Adrenal gland (tissue), 12 donors: ENCODE results near the gene SLC2A13. TPM values are rescaled to one million over a fixed set of nuclear protein-coding genes. Genes with fewer than 3 reads are reported as not detected.

Experiments
- DNase-seq, 7 donors: peaks; one replicate each; pipeline ENCODE4 v3.0.0-alpha.2; 2019 to 2020
- H3K27ac ChIP-seq, 5 donors: fragments of 200-600 bp; sonication (generic) in 4 of 5; 1 replicate in 3 of 5; 2 replicates in 2 of 5; pipeline versions ENCODE4 v1.5.1 to v1.8.0; 2016 to 2020; ENCODE audit warnings: mild to moderate bottlenecking in 1 of 5
- H3K27me3 ChIP-seq: fragments of 200-600 bp; 2 replicates; pipeline ENCODE4 v1.8.0; 2021
- H3K36me3 ChIP-seq, 2 donors: fragments of 200-600 bp; replicated peaks in 1 of 2; 1 replicate in 1 of 2; 2 replicates in 1 of 2; pipeline versions ENCODE4 v1.5.1 to v1.8.0; 2018 to 2022
- H3K4me1 ChIP-seq, 2 donors: fragments of 200-600 bp; replicated peaks in 1 of 2; 1 replicate in 1 of 2; 2 replicates in 1 of 2; pipeline versions ENCODE4 v1.5.1 to v1.8.0; 2018 to 2021
- H3K4me3 ChIP-seq, 4 donors: fragments of 200-600 bp; sonication (generic) in 3 of 4; one replicate each; pipeline ENCODE4 v1.5.1; 2016 to 2018
- H3K9me3 ChIP-seq, 3 donors: fragments of 200-600 bp; sonication (generic) in 1 of 3; replicated peaks in 1 of 3; 1 replicate in 2 of 3; 2 replicates in 1 of 3; pipeline versions ENCODE4 v1.5.1 to v1.8.0; 2016 to 2021
- CTCF ChIP-seq, 6 experiments: fragments of 450-650 bp in 4 of 6; fragments of 200-600 bp in 2 of 6; sonication (generic) in 1 of 6; IDR thresholded peaks; 1 replicate in 5 of 6; 2 replicates in 1 of 6; pipeline versions ENCODE4 v1.5.1 to v1.8.0; 2016 to 2021; ENCODE audit warnings: antibody characterized with exemption in 6 of 6, mild to moderate bottlenecking in 2 of 6, moderate library complexity in 1 of 6
- POLR2A ChIP-seq, 2 donors: fragments of 450-650 bp; IDR thresholded peaks; one replicate each; pipeline ENCODE4 v1.6.1; 2017; ENCODE audit warnings: antibody characterized with exemption in 2 of 2, mild to moderate bottlenecking in 2 of 2, moderate library complexity in 1 of 2
- WGBS, 4 donors: extraction: QIAGEN DNeasy Blood & Tissue Kit in 2 of 4; methylation state at CpG; one replicate each; pipeline versions ENCODE4 v1.1.5 to v1.1.7; 2013 to 2017; 5-methylcytosine and 5-hydroxymethylcytosine counted together
- intact Hi-C, 2 donors: fragments of 100-400 bp; cut with DNase I; formaldehyde crosslinking; loops; one replicate each; pipeline versions ENCODE4 v1.14.1 to v1.15.0; 2022 to 2023
- polyA plus RNA-seq, 3 donors: library from polyadenylated mRNA; stranded (reverse); fragments of 200-250 nt in 2 of 3; fragments of 350-450 nt in 1 of 3; fragmentation: Illumina TruSeq in 1 of 3; extraction: RNeasy Lipid Tissue Mini Kit (QIAGEN cat#74804) in 1 of 3; gene quantifications; one replicate each; pipeline ENCODE4 v1.2.3, GENCODE V29; 2013 to 2014
- total RNA-seq, 9 donors: library from RNA; depleted of rRNA in 4 of 9; stranded (reverse); fragments of >200 nt in 4 of 9; fragments of 120-200 nt in 1 of 9; fragmentation: NEBNext Ultra II Directional in 1 of 9; extraction: Animal tissue kit (Norgen Biotek cat#: 25700) in 1 of 9; gene quantifications; one replicate each; pipeline versions ENCODE4 v1.1.0 to v1.2.4, GENCODE V29; 2013 to 2023
- donor health status: healthy with polysubstance abuse.
- donor health status: Bipolar disorder and iron deficiency.
- donor health status: DM: yes; HTN: yes; CAD: no.
- donor health status: DM: no; HTN: no; CAD: no.
- donor health status: DM: no; HTN: no; CAD: no.
- donor health status: DM: yes; HTN: yes; CAD: no.

SLC2A13 gene
- total and polyA plus RNA-seq, 12 donors = 3.5 to 49.1 (median 27.0) TPM

GRCh38 chr12:39773266-39773665, 332.6 kb downstream of the SLC2A13 start:
- H3K4me1 ChIP-seq = peaks cover 0 to 12% of the 10 kb centered on the region in 2 donors
- TF ChIP-seq POLR2A (IDR thresholded peaks at IDR 0.05) (no peak), CTCF (IDR thresholded peaks at IDR 0.05) (no peak)
- DNase-seq = no peak
- WGBS, 4 donors = 90 to 96% (median 93%) methylated on average over 2 of the region's 2 CpGs
- H3K9me3 ChIP-seq = no peaks in the 10 kb centered on the region
- H3K27ac ChIP-seq = peak overlapping the region in 2 of 5 donors; percentile 7 to 64
- no peak overlapping the region for H3K4me3 ChIP-seq
- no peaks in the 10 kb centered on the region for H3K27me3 ChIP-seq
- H3K36me3 ChIP-seq = no peaks in the 10 kb centered on the region
- intact Hi-C loops = no loop called here

- peak in 3 of 7 donors; percentile 11 to 43 (median 18) for DNase-seq
- no peaks in the 10 kb centered on the region for H3K9me3 ChIP-seq
- no peaks in the 10 kb centered on the region for H3K36me3 ChIP-seq
- no peak overlapping the region for H3K4me3 ChIP-seq
- WGBS, 4 donors = 29 to 40% (median 33%) methylated on average over 3 of the region's 3 CpGs
- H3K27ac ChIP-seq = peak overlapping the region in 2 of 5 donors; percentile 7 to 64
- H3K27me3 ChIP-seq = no peaks in the 10 kb centered on the region
- intact Hi-C loops = no loop called here
- peaks cover 0 to 12% of the 10 kb centered on the region in 2 donors for H3K4me1 ChIP-seq
- no peak for TF ChIP-seq POLR2A (IDR thresholded peaks at IDR 0.05)
- no peak for TF ChIP-seq CTCF (IDR thresholded peaks at IDR 0.05)
Measured at GRCh38 chr12:39772821-39773259, 333.0 kb downstream of the SLC2A13 start.

- no peaks in the 10 kb centered on the region for H3K36me3 ChIP-seq
- H3K27me3 ChIP-seq = no peaks in the 10 kb centered on the region
- WGBS, 4 donors = 94 to 100% (median 96%) methylated on average over 1 of the region's 1 CpG
Measured at GRCh38 chr12:39771456-39771855, 334.4 kb downstream of the SLC2A13 start.

GRCh38 chr12:39764944-39765560, 340.8 kb downstream of the SLC2A13 start:
- Histone ChIP-seq H3K36me3 (peaks cover 0 to 5% of the 10 kb centered on the region in 2 donors), H3K4me1 (no peaks in the 10 kb centered on the region), H3K4me3 (no peak overlapping the region), H3K27ac (no peak overlapping the region), H3K27me3 (no peaks in the 10 kb centered on the region), H3K9me3 (no peaks in the 10 kb centered on the region)
- DNase-seq = peak in 2 of 7 donors; percentile 17 to 26
- intact Hi-C loops = loop anchor here (5.0 to 10.0 kb wide), 3 partner anchors 227 to 342 kb away; partner anchors contain the start of gene SLC2A13 (in 2 of the 2)
- 32 to 39% (median 36%) methylated on average over 3 of the region's 3 CpGs for WGBS, 4 donors
- TF ChIP-seq POLR2A (IDR thresholded peaks at IDR 0.05) = no peak
- TF ChIP-seq CTCF (IDR thresholded peaks at IDR 0.05) = peak; percentile 75 to 89 (median 86)

More at GRCh38 chr12:39771456-39771855, 334.4 kb downstream of the SLC2A13 start:
- TF ChIP-seq CTCF (IDR thresholded peaks at IDR 0.05) (no peak), POLR2A (IDR thresholded peaks at IDR 0.05) (no peak)
- Histone ChIP-seq H3K9me3 (no peaks in the 10 kb centered on the region), H3K4me3 (no peak overlapping the region), H3K27ac (no peak overlapping the region), H3K4me1 (peaks cover 0 to 12% of the 10 kb centered on the region in 2 donors)
- intact Hi-C loops = no loop called here
- DNase-seq = no peak
